GM12878 (cell line): ENCODE data around the gene HMGCLL1. TPM values are rescaled to one million over a fixed set of nuclear protein-coding genes. Genes with fewer than 3 reads are reported as not detected.

Experiments used
- ATAC-seq: fragments of 200-7000 bp; cut with Tn5 transposase; 3 replicates; pipeline ENCODE4 v1.9.1; 2020; ENCODE audit warnings: mild to moderate bottlenecking, moderate library complexity
- BruUV-seq: library from RNA; stranded (reverse); fragments of 400-500 nt; replicated peaks from 2 replicates; lab custom pipeline; 2021; lab: Mats Ljungman, UMichigan
- CTCF ChIA-PET: fragments of 300-600 bp; sonication (Branson Sonifier 250); formaldehyde crosslinking; extraction: SDS; loops from one replicate; lab custom pipeline; 2021; ENCODE audit warnings: inconsistent platforms; lab: Yijun Ruan, JAX
- POLR2A ChIA-PET: fragments of 350-600 bp; formaldehyde crosslinking; extraction: SDS; loops from one replicate; lab custom pipeline; 2021; ENCODE audit warnings: inconsistent platforms; lab: Charles Lee
- RAD21 ChIA-PET: fragments of 300-600 bp; sonication (Branson Sonifier 250); formaldehyde crosslinking; loops from one replicate; lab custom pipeline; 2023; ENCODE audit warnings: antibody characterized with exemption; ENCODE audit not compliant: unreplicated experiment; lab: Charles Lee
- SMC1A ChIA-PET: fragments of 300-600 bp; sonication (Branson Sonifier 250); formaldehyde crosslinking; loops from one replicate; lab custom pipeline; 2023; ENCODE audit not compliant: unreplicated experiment, uncharacterized antibody; lab: Charles Lee
- DNase-seq: peaks from one replicate; pipeline ENCODE4 v3.0.0-alpha.2; 2011; ENCODE audit warnings: low read depth, low spot score
- FAIRE-seq: peaks from 3 replicates; lab custom pipeline; 2011; peaks lifted over from hg19 to GRCh38; lab: Jason Lieb, UNC
- H2AFZ ChIP-seq: 2 replicates; pipeline ENCODE4 v1.6.0; 2011; ENCODE audit warnings: low read depth, low read length, control low read depth; ENCODE audit not compliant: control insufficient read depth
- H3K27ac ChIP-seq: 2 replicates; pipeline ENCODE4 v1.5.1; 2011; ENCODE audit warnings: control low read depth; ENCODE audit not compliant: control insufficient read depth, insufficient read depth
- H3K27me3 ChIP-seq, 2 experiments: replicated peaks in 1 of 2; 2 replicates each; pipeline versions ENCODE4 v1.6.0 to v1.6.1; 2011; ENCODE audit warnings: low read length in 1 of 2; ENCODE audit not compliant: control insufficient read depth in 2 of 2, insufficient read depth in 2 of 2
- H3K36me3 ChIP-seq, 2 experiments: 2 replicates each; pipeline ENCODE4 v1.5.1; 2011; ENCODE audit warnings: low read length in 1 of 2; ENCODE audit not compliant: control insufficient read depth in 2 of 2, insufficient read depth in 2 of 2
- H3K4me1 ChIP-seq: 2 replicates; pipeline ENCODE4 v1.6.1; 2011; ENCODE audit warnings: mild to moderate bottlenecking, low read length, moderate library complexity, mixed read lengths; ENCODE audit not compliant: control insufficient read depth, insufficient read depth
- H3K4me2 ChIP-seq: 2 replicates; pipeline ENCODE4 v1.6.0; 2011; ENCODE audit warnings: control low read depth; ENCODE audit not compliant: control insufficient read depth, insufficient read depth
- H3K4me3 ChIP-seq: fragments of 200-600 bp; sonication (generic); 2 replicates; pipeline ENCODE4 v1.5.1; 2016
- H3K79me2 ChIP-seq: 2 replicates; pipeline ENCODE4 v1.6.0; 2011; ENCODE audit warnings: low read length; ENCODE audit not compliant: control insufficient read depth, insufficient read depth
- H3K9ac ChIP-seq: 2 replicates; pipeline ENCODE4 v1.8.0; 2011; ENCODE audit warnings: low read length, control low read depth, mixed read lengths; ENCODE audit not compliant: control insufficient read depth, insufficient read depth
- H3K9me3 ChIP-seq: replicated peaks from 3 replicates; pipeline ENCODE4 v1.5.1; 2011; ENCODE audit warnings: mild to moderate bottlenecking, low read length; ENCODE audit not compliant: control insufficient read depth, insufficient read depth
- H4K20me1 ChIP-seq: 2 replicates; pipeline ENCODE4 v1.6.0; 2011; ENCODE audit not compliant: control insufficient read depth, insufficient read depth
- BCL3 ChIP-seq: IDR thresholded peaks from 2 replicates; pipeline ENCODE4 v1.6.1; 2011; ENCODE audit warnings: borderline replicate concordance, low read depth, mild to moderate bottlenecking, moderate library complexity, low read length; ENCODE audit not compliant: insufficient read depth, poor library complexity, severe bottlenecking
- CHD2 ChIP-seq: IDR thresholded peaks from 2 replicates; pipeline ENCODE4 v1.6.1; 2011; ENCODE audit warnings: low read depth, low read length, improper control_type of control experiment, borderline replicate concordance
- CREM ChIP-seq: IDR thresholded peaks from 2 replicates; pipeline ENCODE4 v1.6.1; 2014; ENCODE audit warnings: antibody characterized with exemption, low read depth
- EP300 ChIP-seq, 2 experiments: fragments of 150-350 bp in 1 of 2; IDR thresholded peaks; 2 replicates each; pipeline ENCODE4 v1.6.1; 2011 to 2012; ENCODE audit warnings: low read depth in 2 of 2, low read length in 2 of 2, borderline replicate concordance in 1 of 2, improper control_type of control experiment in 1 of 2, inconsistent platforms in 1 of 2; ENCODE audit not compliant: control insufficient read depth in 1 of 2
- IRF4 ChIP-seq: IDR thresholded peaks from 2 replicates; pipeline ENCODE4 v1.6.1; 2011; ENCODE audit warnings: low read depth, low read length
- KLF5 ChIP-seq: fragments of 450-650 bp; IDR thresholded peaks from 2 replicates; pipeline ENCODE4 v1.6.1; 2014; ENCODE audit warnings: mild to moderate bottlenecking; ENCODE audit not compliant: partially characterized antibody
- MTA3 ChIP-seq: IDR thresholded peaks from 2 replicates; pipeline ENCODE4 v1.6.1; 2012; ENCODE audit warnings: low read length, inconsistent platforms, borderline replicate concordance
- MXI1 ChIP-seq: fragments of 150-350 bp; IDR thresholded peaks from 2 replicates; pipeline ENCODE4 v1.6.1; 2011; ENCODE audit warnings: low read depth, mild to moderate bottlenecking, inconsistent platforms, low read length, improper control_type of control experiment
- NR2F1 ChIP-seq: fragments of 450-650 bp; conservative IDR thresholded peaks from 2 replicates; pipeline ENCODE4 v1.6.1; 2017; ENCODE audit warnings: mild to moderate bottlenecking
- ZZZ3 ChIP-seq: IDR thresholded peaks from 2 replicates; pipeline ENCODE4 v1.6.1; 2011; ENCODE audit warnings: low read depth; ENCODE audit not compliant: control insufficient read depth, insufficient read length
- WGBS: methylation state at CpG from one replicate; pipeline ENCODE4 v1.1.6; 2016; ENCODE audit warnings: low lambda C conversion rate; ENCODE audit not compliant: insufficient replicate concordance, insufficient coverage; ENCODE audit errors: missing lambda C conversion rate; 5-methylcytosine and 5-hydroxymethylcytosine counted together
- in situ Hi-C: fragments of 300-500 bp; cut with MboI; formaldehyde crosslinking; loops from 9 replicates; pipeline ENCODE4 v1.14.3; 2018; ENCODE audit warnings: mixed read lengths
- intact Hi-C: fragments of 100-400 bp; cut with micrococcal nuclease; formaldehyde crosslinking; loops from one replicate; pipeline ENCODE4 v1.14.2; 2022; ENCODE audit not compliant: unreplicated experiment
- polyA plus RNA-seq, 11 experiments: library from polyadenylated mRNA; depleted of rRNA in 4 of 11; unstranded in 6 of 11; stranded (reverse) in 5 of 11; fragments of >200 nt; fragmentation: Nextera tagmentation in 4 of 11; fragmentation: Illumina TruSeq in 1 of 11; extraction: Ambion mirVana in 4 of 11; extraction: Trizol in 1 of 11; gene quantifications; 1 replicate in 1 of 11; 2 replicates in 10 of 11; pipeline versions ENCODE4 v1.2.1 to v1.2.3, GENCODE V29; 2011 to 2016; ENCODE audit warnings: inconsistent platforms in 2 of 11, missing spikeins in 2 of 11, low read depth in 1 of 11
- total RNA-seq, 4 experiments: library from RNA; depleted of rRNA in 3 of 4; stranded (reverse); fragments of >200 nt in 3 of 4; fragmentation: Illumina TruSeq in 1 of 4; extraction: Trizol in 1 of 4; gene quantifications; 2 replicates each; pipeline versions ENCODE4 v1.2.1 to v1.2.3, GENCODE V29; 2013 to 2021
- TF ChIP-seq, protein P1 (sequence below): IDR thresholded peaks from 2 replicates; pipeline ENCODE4 v1.6.1; 2011; ENCODE audit warnings: mild to moderate bottlenecking, low read depth, low read length, moderate library complexity; ENCODE audit not compliant: insufficient replicate concordance

Gene HMGCLL1
- total and polyA plus RNA-seq, 10 of the 15 experiments (the other 5 are each of a cell fraction or from before 2014, with no cell fraction given): not detected

- Histone ChIP-seq H3K36me3 (no peaks in the 10 kb centered on the region), H3K4me2 (no peak overlapping the region), H3K4me3 (no peak overlapping the region), H3K79me2 (no peaks in the 10 kb centered on the region), H2AFZ (no peak overlapping the region), H3K27me3 (no peaks in the 10 kb centered on the region), H3K9ac (no peak overlapping the region), H3K9me3 (no peaks in the 10 kb centered on the region), H4K20me1 (no peaks in the 10 kb centered on the region), H3K27ac (no peak overlapping the region), H3K4me1 (no peaks in the 10 kb centered on the region)
- in situ Hi-C loops (no loop called here), intact Hi-C loops (no loop called here)
- no peak for TF ChIP-seq ZZZ3
- TF ChIP-seq MTA3: no peak
- no peak for TF ChIP-seq KLF5
- no peak for TF ChIP-seq BCL3
- no peak for TF ChIP-seq EP300 (IDR thresholded peaks at IDR 0.05; ENCODE audit: borderline replicate concordance in 1 of 2, control insufficient read depth in 1 of 2, low read depth in 2 of 2, low read length in 2 of 2)
- no peak for TF ChIP-seq NR2F1
- TF ChIP-seq, protein P1, sequence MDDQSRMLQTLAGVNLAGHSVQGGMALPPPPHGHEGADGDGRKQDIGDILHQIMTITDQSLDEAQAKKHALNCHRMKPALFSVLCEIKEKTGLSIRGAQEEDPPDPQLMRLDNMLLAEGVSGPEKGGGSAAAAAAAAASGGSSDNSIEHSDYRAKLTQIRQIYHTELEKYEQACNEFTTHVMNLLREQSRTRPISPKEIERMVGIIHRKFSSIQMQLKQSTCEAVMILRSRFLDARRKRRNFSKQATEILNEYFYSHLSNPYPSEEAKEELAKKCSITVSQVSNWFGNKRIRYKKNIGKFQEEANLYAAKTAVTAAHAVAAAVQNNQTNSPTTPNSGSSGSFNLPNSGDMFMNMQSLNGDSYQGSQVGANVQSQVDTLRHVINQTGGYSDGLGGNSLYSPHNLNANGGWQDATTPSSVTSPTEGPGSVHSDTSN: no peak
- no peak for TF ChIP-seq CHD2
- no peak for TF ChIP-seq IRF4
- no peak for TF ChIP-seq MXI1
- no peak for TF ChIP-seq CREM
- ChIA-PET SMC1A (interaction anchor here (3.5 kb wide), 1 partner anchor 11 kb away, joined by 10 read pairs; no protein-coding TSS in a partner anchor), POLR2A (no interaction called here), RAD21 (no interaction called here), CTCF (no interaction called here)
- ATAC-seq (no peak), DNase-seq (no peak), FAIRE-seq (no peak)
- WGBS: 0% methylated on average over 3 of the region's 3 CpGs
- no TSS peak for BruUV-seq
Measured at GRCh38 chr6:55456016-55456415, 123.0 kb downstream of the HMGCLL1 start.
